GM12891 (cell line): ENCODE measurements around the gene NSF.
"Not testable (repeated sequence)": the region's sequence is repeated elsewhere in the genome, so short reads cannot be mapped to it uniquely, and the experiment has no call there.

Experiments
- POLR2A ChIP-seq: IDR thresholded peaks from 2 replicates; pipeline ENCODE4 v1.6.1; 2011; ENCODE audit warnings: low read depth, low read length, control low read depth
- POLR2AphosphoS5 ChIP-seq: IDR thresholded peaks from 2 replicates; pipeline ENCODE4 v1.6.1; 2011; ENCODE audit warnings: low read depth, low read length, control low read depth
- SPI1 ChIP-seq: IDR thresholded peaks from 2 replicates; pipeline ENCODE4 v1.6.1; 2011; ENCODE audit warnings: low read depth, low read length, control low read depth
- TAF1 ChIP-seq: IDR thresholded peaks from 2 replicates; pipeline ENCODE4 v1.6.1; 2011; ENCODE audit warnings: low read depth, low read length, control low read depth

- TF ChIP-seq POLR2AphosphoS5, POLR2A, SPI1, TAF1: not testable (repeated sequence)
Observed at GRCh38 chr17:46632146-46632545, 41.7 kb downstream of the NSF start.
